ENCODE data around the gene BST1. TPM values are rescaled to one million over a fixed set of nuclear protein-coding genes. Genes with fewer than 3 reads are reported as not detected.
"Not testable (repeated sequence)": the region's sequence is repeated elsewhere in the genome, so short reads cannot be mapped to it uniquely, and the experiment has no call there.

The BST1 gene
- total and polyA plus RNA-seq, 2 donors (not counting 1 experiment from before 2014, with no cell fraction given): 15.7 to 48.8 TPM

- H3K4me1 ChIP-seq (ENCODE audit: control insufficient read depth, extremely low read depth, insufficient read depth, low read length): peaks cover 4% of the 10 kb centered on the region
Measured at GRCh38 chr4:15725608-15726007, 22.7 kb downstream of the BST1 start.

DNA sequence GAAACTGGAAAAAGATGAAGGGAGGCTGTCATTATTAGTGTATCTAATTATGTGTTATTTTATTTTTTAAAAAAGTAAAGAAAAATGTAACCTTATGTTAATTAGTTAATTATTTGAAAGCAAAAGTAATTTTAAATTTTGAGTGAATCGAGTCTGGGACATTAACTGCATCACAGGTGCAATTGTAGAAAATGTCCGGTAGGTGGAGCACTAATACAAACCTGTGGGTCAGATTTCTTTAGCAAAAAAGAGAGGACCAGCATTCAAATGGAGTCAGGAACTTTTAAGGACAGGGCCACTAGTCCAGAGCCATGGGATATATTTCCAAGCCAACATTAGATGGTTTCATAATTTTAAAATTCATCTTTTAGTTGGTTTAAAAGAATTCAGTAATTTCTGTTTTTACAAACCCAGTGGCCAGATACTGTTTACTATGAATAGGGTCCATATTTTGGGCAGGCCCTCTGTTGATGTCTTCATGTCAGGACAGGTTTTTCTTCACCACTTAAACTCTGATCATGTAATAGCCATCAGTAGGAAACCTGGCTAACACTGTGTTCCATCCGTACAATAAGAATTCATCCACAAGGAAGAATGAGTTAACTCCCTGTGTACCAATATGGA, 27.2 kb downstream of the BST1 start:
- Histone ChIP-seq H3K4me3 (replicated peaks in 1 of 4; ENCODE audit: control extremely low read depth in 1 of 4, insufficient read depth in 1 of 4, low read depth in 3 of 4, low read length in 4 of 4) (no peak overlapping the region), H3K9me3 (ENCODE audit: control insufficient read depth, insufficient read depth, low read depth, low read length) (no peaks in the 10 kb centered on the region), H3K79me2 (ENCODE audit: control insufficient read depth, insufficient read depth, low read length) (no peaks in the 10 kb centered on the region), H3K4me2 (ENCODE audit: extremely low read depth, insufficient read depth, low read length) (no peak overlapping the region), H3K27ac (ENCODE audit: insufficient read depth, low read length) (no peak overlapping the region), H2AFZ (ENCODE audit: low read length) (no peak overlapping the region), H4K20me1 (ENCODE audit: control insufficient read depth, extremely low read depth, insufficient read depth, low read length) (no peaks in the 10 kb centered on the region), H3K4me1 (ENCODE audit: control insufficient read depth, extremely low read depth, insufficient read depth, low read length) (no peaks in the 10 kb centered on the region), H3K36me3 (ENCODE audit: control insufficient read depth, insufficient read depth, low read length) (no peaks in the 10 kb centered on the region), H3K9ac (ENCODE audit: insufficient read depth, low read length) (no peak overlapping the region), H3K27me3 (ENCODE audit: control insufficient read depth, insufficient read depth, low read length) (no peaks in the 10 kb centered on the region)
- TF ChIP-seq CTCF (conservative IDR thresholded peaks at IDR 0.05 in 1 of 2, IDR thresholded peaks at IDR 0.05 in 1 of 2; ENCODE audit: low read depth in 1 of 2, low read length in 2 of 2) (peak; percentile 78 to 84), EZH2 (IDR thresholded peaks at IDR 0.05; ENCODE audit: low read length, missing control alignments) (no peak)
- DNase-seq (ENCODE audit: low read depth in 2 of 2): peak; percentile 20 to 60

More at GRCh38 chr4:15725608-15726007, 22.7 kb downstream of the BST1 start:
- Histone ChIP-seq H3K9me3 (ENCODE audit: control insufficient read depth, insufficient read depth, low read depth, low read length) (no peaks in the 10 kb centered on the region), H3K4me3 (replicated peaks in 1 of 4; ENCODE audit: control extremely low read depth in 1 of 4, insufficient read depth in 1 of 4, low read depth in 3 of 4, low read length in 4 of 4) (no peak overlapping the region), H3K4me2 (ENCODE audit: extremely low read depth, insufficient read depth, low read length) (no peak overlapping the region), H3K36me3 (ENCODE audit: control insufficient read depth, insufficient read depth, low read length) (no peaks in the 10 kb centered on the region), H2AFZ (ENCODE audit: low read length) (no peak overlapping the region), H4K20me1 (ENCODE audit: control insufficient read depth, extremely low read depth, insufficient read depth, low read length) (no peaks in the 10 kb centered on the region), H3K27me3 (ENCODE audit: control insufficient read depth, insufficient read depth, low read length) (no peaks in the 10 kb centered on the region), H3K27ac (ENCODE audit: insufficient read depth, low read length) (no peak overlapping the region), H3K79me2 (ENCODE audit: control insufficient read depth, insufficient read depth, low read length) (no peaks in the 10 kb centered on the region), H3K9ac (ENCODE audit: insufficient read depth, low read length) (no peak overlapping the region)
- no peak for TF ChIP-seq CTCF (conservative IDR thresholded peaks at IDR 0.05 in 1 of 2, IDR thresholded peaks at IDR 0.05 in 1 of 2; ENCODE audit: low read depth in 1 of 2, low read length in 2 of 2)
- no peak for DNase-seq (ENCODE audit: low read depth in 2 of 2)

DNA sequence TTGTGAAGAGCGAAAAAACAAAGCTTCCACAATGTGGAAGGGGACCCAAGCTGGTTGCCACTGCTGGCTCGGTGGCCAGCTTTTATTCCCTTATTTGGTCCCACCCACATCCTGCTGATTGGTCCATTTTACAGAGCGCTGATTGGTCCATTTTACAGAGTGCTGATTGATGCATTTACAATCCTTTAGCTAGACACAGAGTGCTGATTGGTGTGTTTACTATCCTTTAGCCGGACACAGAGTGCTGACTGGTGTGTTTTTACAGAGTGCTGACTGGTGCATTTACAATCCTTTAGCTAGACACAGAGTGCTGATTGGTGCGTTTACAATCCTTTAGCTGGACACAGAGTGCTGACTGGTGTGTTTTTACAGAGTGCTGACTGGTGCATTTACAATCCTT, 30.2 kb downstream of the BST1 start:
- not testable (repeated sequence) for H4K20me1 ChIP-seq (ENCODE audit: control insufficient read depth, extremely low read depth, insufficient read depth, low read length); H3K4me1 ChIP-seq (ENCODE audit: control insufficient read depth, extremely low read depth, insufficient read depth, low read length); H3K9ac ChIP-seq (ENCODE audit: insufficient read depth, low read length); DNase-seq (ENCODE audit: low read depth in 2 of 2); H3K27me3 ChIP-seq (ENCODE audit: control insufficient read depth, insufficient read depth, low read length); H3K79me2 ChIP-seq (ENCODE audit: control insufficient read depth, insufficient read depth, low read length); H2AFZ ChIP-seq (ENCODE audit: low read length); H3K4me2 ChIP-seq (ENCODE audit: extremely low read depth, insufficient read depth, low read length); H3K36me3 ChIP-seq (ENCODE audit: control insufficient read depth, insufficient read depth, low read length); H3K4me3 ChIP-seq (replicated peaks in 1 of 4; ENCODE audit: control extremely low read depth in 1 of 4, insufficient read depth in 1 of 4, low read depth in 3 of 4, low read length in 4 of 4); H3K9me3 ChIP-seq (ENCODE audit: control insufficient read depth, insufficient read depth, low read depth, low read length); H3K27ac ChIP-seq (ENCODE audit: insufficient read depth, low read length)
